Retinal pigment epithelial cell (primary cell): Measurements from ENCODE around the gene SEZ6L2.
"Not testable (repeated sequence)": the region's sequence is repeated elsewhere in the genome, so short reads cannot be mapped to it uniquely, and the experiment has no call there.

Experiments
- DNase-seq: peaks from one replicate; pipeline ENCODE4 v3.0.0-alpha.2; 2010; ENCODE audit warnings: low read depth
- H3K4me3 ChIP-seq: 2 replicates; pipeline ENCODE4 v1.5.1; 2011; ENCODE audit warnings: mild to moderate bottlenecking, low read length, control low read depth, moderate library complexity
- CTCF ChIP-seq: conservative IDR thresholded peaks from 2 replicates; pipeline ENCODE4 v1.5.1; 2011; ENCODE audit warnings: low read depth, low read length, control low read depth, inconsistent platforms

The SEZ6L2 gene

DNA sequence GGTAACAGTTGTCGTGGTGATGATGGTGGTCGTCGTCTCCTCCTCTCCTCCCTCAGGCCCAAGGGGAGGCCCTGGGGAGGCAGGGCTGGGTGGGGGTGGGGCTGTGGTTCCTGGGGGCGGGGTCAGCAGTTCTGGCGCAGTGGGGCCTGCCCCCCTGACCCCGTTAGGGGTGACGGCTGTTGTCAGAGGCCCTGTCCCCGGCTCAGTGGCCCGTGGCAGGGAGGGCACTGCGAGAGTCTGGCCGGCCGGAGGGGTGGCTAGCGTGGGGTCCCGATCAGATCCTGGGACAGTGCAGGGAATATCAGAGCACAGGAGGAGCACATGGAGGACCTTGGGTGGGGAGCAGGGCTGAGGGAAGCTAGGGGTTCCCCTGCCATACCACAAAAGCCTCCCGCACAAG is 2.5 kb downstream of the SEZ6L2 start:
- no peak overlapping the region for H3K4me3 ChIP-seq
- DNase-seq = no peak
- no peak for TF ChIP-seq CTCF

- DNase-seq = no peak
- no peak for TF ChIP-seq CTCF
- no peak overlapping the region for H3K4me3 ChIP-seq
These were observed 5.0 kb downstream of the SEZ6L2 start for GRCh38 chr16:29894352-29894751.

GRCh38 chr16:29893553-29893952 is 5.8 kb downstream of the SEZ6L2 start:
- no peak overlapping the region for H3K4me3 ChIP-seq
- no peak for DNase-seq
- TF ChIP-seq CTCF = no peak

- DNase-seq = no peak
- TF ChIP-seq CTCF = no peak
- no peak overlapping the region for H3K4me3 ChIP-seq
These were observed 6.9 kb downstream of the SEZ6L2 start for GRCh38 chr16:29892458-29892813.

DNA sequence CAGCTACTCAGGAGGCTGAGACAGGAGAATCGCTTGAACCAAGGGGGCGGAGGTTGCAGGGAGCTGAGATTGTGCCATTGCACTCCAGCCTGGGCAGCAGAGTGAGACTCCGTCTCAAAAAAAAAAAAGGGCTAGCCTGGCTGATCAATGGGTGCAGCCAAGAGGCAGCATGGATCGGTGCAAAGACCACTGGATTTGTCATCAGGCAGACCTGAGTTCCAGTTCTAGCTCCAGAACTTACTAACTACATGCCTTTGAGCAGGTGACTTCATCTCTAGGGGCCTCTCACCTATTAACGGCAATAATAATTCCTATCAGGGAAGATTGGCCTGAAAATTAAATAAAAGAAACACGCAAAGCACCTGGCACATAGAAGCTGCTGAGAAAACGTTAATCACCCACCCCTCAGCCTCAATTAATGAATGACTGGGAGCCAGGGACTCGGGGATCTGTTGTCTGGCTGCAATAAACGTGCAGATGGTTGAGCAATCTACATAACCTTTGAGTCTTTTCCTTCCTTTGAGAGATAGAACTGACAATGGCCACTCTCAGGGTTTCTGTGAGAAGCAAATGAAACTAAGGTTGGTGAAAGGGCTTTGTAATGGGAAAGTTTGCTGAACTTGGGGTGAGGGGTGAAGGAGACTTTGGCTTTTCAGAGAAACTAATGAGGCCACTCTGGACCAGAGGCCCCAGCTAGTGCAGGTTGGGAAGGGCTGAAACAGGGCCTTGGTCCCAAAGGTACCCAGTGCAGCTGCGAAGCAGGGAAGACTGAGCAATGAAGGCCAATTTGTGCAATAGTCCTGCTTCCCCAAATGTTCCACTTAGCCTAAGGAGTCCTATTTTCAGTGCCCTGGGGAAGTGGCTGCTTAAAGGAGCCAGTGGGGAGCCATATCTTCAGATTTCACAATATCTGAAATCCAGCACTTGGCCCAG is 7.6 kb downstream of the SEZ6L2 start:
- no peak for TF ChIP-seq CTCF
- no peak overlapping the region for H3K4me3 ChIP-seq
- DNase-seq = no peak

GRCh38 chr16:29889372-29889771 is 10.0 kb downstream of the SEZ6L2 start:
- not testable (repeated sequence) for H3K4me3 ChIP-seq, DNase-seq

DNA sequence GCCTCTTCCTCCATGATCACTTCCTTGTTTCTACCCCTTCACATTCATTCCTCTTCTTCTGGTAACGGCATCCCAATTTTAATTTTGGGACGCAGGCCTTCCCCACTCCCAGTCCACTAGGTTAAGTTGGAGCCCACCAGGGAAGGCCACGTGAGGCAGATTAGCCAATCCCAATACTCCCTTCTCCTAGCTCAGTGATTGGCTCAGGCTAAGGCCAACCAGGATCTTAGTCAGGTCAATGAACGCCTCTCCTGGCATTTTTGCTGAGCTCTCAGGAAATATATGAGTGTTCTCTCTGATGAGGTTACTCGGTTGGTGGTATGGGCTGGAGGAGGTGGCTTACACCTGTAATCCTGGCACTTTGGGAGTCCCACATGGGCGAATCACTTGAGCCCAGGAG is 15.4 kb downstream of the SEZ6L2 start:
- DNase-seq = no peak
- TF ChIP-seq CTCF = no peak
- no peak overlapping the region for H3K4me3 ChIP-seq
